Neural cell (in vitro differentiated cells): ENCODE measurements around the gene HRAS. TPM values are rescaled to one million over a fixed set of nuclear protein-coding genes. Genes with fewer than 3 reads are reported as not detected.

ENCODE experiments used
- H2AFZ ChIP-seq: fragments of 200-600, 300-800 bp; sonication (generic), shearing (Covaris generic); 2 replicates; pipeline ENCODE4 v1.6.0; 2014; ENCODE audit warnings: low read depth, mild to moderate bottlenecking, antibody characterized with exemption, low read length, moderate library complexity
- H3F3A ChIP-seq: fragments of 200-600 bp; shearing (Covaris generic); 2 replicates; pipeline ENCODE4 v1.6.1; 2016; ENCODE audit warnings: mild to moderate bottlenecking, moderate library complexity, mixed read lengths, antibody characterized with exemption, low read length; ENCODE audit not compliant: insufficient read depth, poor library complexity, severe bottlenecking
- H3K27ac ChIP-seq: fragments of 200-600, 300-800 bp; sonication (generic), shearing (Covaris generic); 2 replicates; pipeline ENCODE4 v1.5.1; 2014; ENCODE audit warnings: mild to moderate bottlenecking, low read length, moderate library complexity
- H3K27me3 ChIP-seq: fragments of 300-800, 200-600 bp; sonication (generic), shearing (Covaris generic); 2 replicates; pipeline ENCODE4 v1.6.0; 2014; ENCODE audit warnings: mild to moderate bottlenecking, low read depth, low read length, moderate library complexity; ENCODE audit not compliant: insufficient read depth
- H3K36me3 ChIP-seq: fragments of 300-800, 200-600 bp; sonication (generic), shearing (Covaris generic); 2 replicates; pipeline ENCODE4 v1.5.1; 2014; ENCODE audit warnings: mild to moderate bottlenecking, antibody characterized with exemption, low read length, moderate library complexity; ENCODE audit not compliant: insufficient read depth
- H3K4me2 ChIP-seq: fragments of 300-800, 200-600 bp; sonication (generic), shearing (Covaris generic); 2 replicates; pipeline ENCODE4 v1.6.0; 2014; ENCODE audit warnings: mild to moderate bottlenecking, low read length
- H3K4me3 ChIP-seq: fragments of 300-800, 200-600 bp; sonication (generic), shearing (Covaris generic); 2 replicates; pipeline ENCODE4 v1.5.1; 2014; ENCODE audit warnings: mild to moderate bottlenecking, low read length, moderate library complexity
- H3K79me2 ChIP-seq: fragments of 200-600 bp; shearing (Covaris generic); replicated peaks from 2 replicates; pipeline ENCODE4 v1.6.0; 2014; ENCODE audit warnings: mild to moderate bottlenecking, low read length, moderate library complexity; ENCODE audit not compliant: insufficient read depth
- H3K9ac ChIP-seq: fragments of 300-800, 200-600 bp; sonication (generic), shearing (Covaris generic); 2 replicates; pipeline ENCODE4 v1.6.1; 2016; ENCODE audit warnings: mild to moderate bottlenecking, low read length, mixed read lengths
- H3K9me2 ChIP-seq: fragments of 200-600 bp; shearing (Covaris generic); 2 replicates; pipeline ENCODE4 v1.6.1; 2016; ENCODE audit warnings: mild to moderate bottlenecking, low read length, mixed read lengths; ENCODE audit not compliant: insufficient read depth
- H3K9me3 ChIP-seq: fragments of 200-600, 300-800 bp; sonication (generic), shearing (Covaris generic); 2 replicates; pipeline ENCODE4 v1.6.1; 2016; ENCODE audit warnings: mild to moderate bottlenecking, mixed run types, low read length, moderate library complexity, mixed read lengths
- H4K20me1 ChIP-seq: fragments of 200-600 bp; shearing (Covaris generic); 2 replicates; pipeline ENCODE4 v1.6.1; 2016; ENCODE audit warnings: mild to moderate bottlenecking, mixed run types; ENCODE audit not compliant: insufficient read depth
- EP300 ChIP-seq: fragments of 450-650 bp; conservative IDR thresholded peaks from 2 replicates; pipeline ENCODE4 v1.6.1; 2014; ENCODE audit warnings: antibody characterized with exemption, mild to moderate bottlenecking, moderate library complexity; ENCODE audit not compliant: poor library complexity, severe bottlenecking
- EZH2 ChIP-seq: fragments of 200-600, 300-800 bp; shearing (Covaris generic), sonication (generic); IDR thresholded peaks from 2 replicates; pipeline ENCODE4 v1.6.1; 2014; ENCODE audit warnings: antibody characterized with exemption, low read length, borderline replicate concordance, mild to moderate bottlenecking; ENCODE audit not compliant: insufficient read depth, poor library complexity, severe bottlenecking
- MXI1 ChIP-seq: fragments of 450-650 bp; conservative IDR thresholded peaks from 2 replicates; pipeline ENCODE4 v1.6.1; 2014; ENCODE audit warnings: antibody characterized with exemption, mild to moderate bottlenecking; ENCODE audit not compliant: poor library complexity, severe bottlenecking
- POLR2AphosphoS5 ChIP-seq: IDR thresholded peaks from 2 replicates; pipeline ENCODE4 v1.6.1; 2012
- RAD21 ChIP-seq: fragments of 450-650 bp; conservative IDR thresholded peaks from 2 replicates; pipeline ENCODE4 v1.6.1; 2014; ENCODE audit warnings: antibody characterized with exemption, mild to moderate bottlenecking, moderate library complexity
- REST ChIP-seq: IDR thresholded peaks from 2 replicates; pipeline ENCODE4 v1.6.1; 2012; ENCODE audit warnings: borderline replicate concordance
- SMC3 ChIP-seq: fragments of 450-650 bp; conservative IDR thresholded peaks from 2 replicates; pipeline ENCODE4 v1.6.1; 2014; ENCODE audit warnings: antibody characterized with exemption, mild to moderate bottlenecking, moderate library complexity; ENCODE audit not compliant: poor library complexity
- TAF1 ChIP-seq: IDR thresholded peaks from 2 replicates; pipeline ENCODE4 v1.6.1; 2012; ENCODE audit warnings: low read depth
- polyA plus RNA-seq: library from polyadenylated mRNA; depleted of rRNA; stranded (reverse); fragments of >200 nt; gene quantifications from 2 replicates; pipeline ENCODE4 v1.2.3, GENCODE V29; 2014
- TF ChIP-seq, protein P1 (sequence below): fragments of 450-650 bp; IDR thresholded peaks from 2 replicates; pipeline ENCODE4 v1.5.1; 2014; ENCODE audit warnings: antibody characterized with exemption, mild to moderate bottlenecking, moderate library complexity; ENCODE audit not compliant: poor library complexity, severe bottlenecking

The HRAS gene
- polyA plus RNA-seq, 1 donor from 2014 or later: 120 TPM

DNA sequence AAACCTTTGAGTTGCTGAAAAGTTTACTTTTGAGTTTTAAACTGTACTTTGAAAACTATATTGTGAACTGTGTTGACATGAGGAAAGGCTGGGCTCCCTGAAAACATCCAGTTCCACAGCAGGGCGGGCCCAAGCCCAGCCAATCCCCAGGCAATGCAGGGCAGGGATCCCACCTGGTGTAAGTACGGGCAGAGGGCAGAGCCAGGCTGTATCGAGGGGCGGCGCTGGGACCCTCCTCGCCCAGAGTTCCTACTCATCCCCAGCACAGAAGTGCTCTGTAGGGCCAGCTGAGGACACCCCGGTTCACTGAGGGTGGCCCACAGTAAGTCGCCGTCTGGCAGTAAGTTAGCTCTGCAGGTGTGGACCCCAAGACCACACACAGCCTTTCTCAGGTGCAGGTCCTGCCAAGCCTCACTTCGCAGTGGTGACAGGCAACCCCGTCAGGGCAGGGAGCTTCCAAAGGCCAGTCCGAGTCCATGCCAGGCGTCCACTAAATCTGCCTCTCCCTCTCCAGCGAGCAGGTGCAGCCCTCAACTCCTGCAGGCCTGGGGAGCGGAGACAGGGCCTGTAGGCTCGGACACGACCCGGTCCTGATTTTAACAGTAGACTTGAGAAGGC, 31.7 kb upstream of the HRAS start:
- Histone ChIP-seq H3K27me3 (no peaks in the 10 kb centered on the region), H4K20me1 (no peaks in the 10 kb centered on the region), H3K9me2 (no peaks in the 10 kb centered on the region), H3K27ac (no peak overlapping the region), H3K4me3 (no peak overlapping the region), H2AFZ (no peak overlapping the region), H3K36me3 (no peaks in the 10 kb centered on the region), H3K9me3 (no peaks in the 10 kb centered on the region), H3K9ac (no peak overlapping the region), H3F3A (no peaks in the 10 kb centered on the region), H3K4me2 (no peak overlapping the region), H3K79me2 (no peaks in the 10 kb centered on the region)
- TF ChIP-seq EZH2: no peak
- no peak for TF ChIP-seq REST
- no peak for TF ChIP-seq POLR2AphosphoS5
- TF ChIP-seq SMC3: no peak
- TF ChIP-seq, protein P1, sequence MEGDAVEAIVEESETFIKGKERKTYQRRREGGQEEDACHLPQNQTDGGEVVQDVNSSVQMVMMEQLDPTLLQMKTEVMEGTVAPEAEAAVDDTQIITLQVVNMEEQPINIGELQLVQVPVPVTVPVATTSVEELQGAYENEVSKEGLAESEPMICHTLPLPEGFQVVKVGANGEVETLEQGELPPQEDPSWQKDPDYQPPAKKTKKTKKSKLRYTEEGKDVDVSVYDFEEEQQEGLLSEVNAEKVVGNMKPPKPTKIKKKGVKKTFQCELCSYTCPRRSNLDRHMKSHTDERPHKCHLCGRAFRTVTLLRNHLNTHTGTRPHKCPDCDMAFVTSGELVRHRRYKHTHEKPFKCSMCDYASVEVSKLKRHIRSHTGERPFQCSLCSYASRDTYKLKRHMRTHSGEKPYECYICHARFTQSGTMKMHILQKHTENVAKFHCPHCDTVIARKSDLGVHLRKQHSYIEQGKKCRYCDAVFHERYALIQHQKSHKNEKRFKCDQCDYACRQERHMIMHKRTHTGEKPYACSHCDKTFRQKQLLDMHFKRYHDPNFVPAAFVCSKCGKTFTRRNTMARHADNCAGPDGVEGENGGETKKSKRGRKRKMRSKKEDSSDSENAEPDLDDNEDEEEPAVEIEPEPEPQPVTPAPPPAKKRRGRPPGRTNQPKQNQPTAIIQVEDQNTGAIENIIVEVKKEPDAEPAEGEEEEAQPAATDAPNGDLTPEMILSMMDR: no peak
- no peak for TF ChIP-seq EP300
- TF ChIP-seq TAF1: no peak
- no peak for TF ChIP-seq MXI1
- TF ChIP-seq RAD21: no peak

- Histone ChIP-seq H3K79me2 (no peaks in the 10 kb centered on the region), H3K27me3 (no peaks in the 10 kb centered on the region), H4K20me1 (no peaks in the 10 kb centered on the region), H3K4me3 (no peak overlapping the region), H3K9ac (no peak overlapping the region), H3K27ac (no peak overlapping the region), H3K9me2 (no peaks in the 10 kb centered on the region), H3K36me3 (no peaks in the 10 kb centered on the region), H2AFZ (no peak overlapping the region), H3F3A (no peaks in the 10 kb centered on the region), H3K9me3 (no peaks in the 10 kb centered on the region), H3K4me2 (no peak overlapping the region)
- no peak for TF ChIP-seq EP300
- TF ChIP-seq RAD21: no peak
- no peak for TF ChIP-seq MXI1
- no peak for TF ChIP-seq POLR2AphosphoS5
These were observed 30.6 kb upstream of the HRAS start for GRCh38 chr11:565921-566509.
